Keratinocyte (primary cell): Measurements from ENCODE around the gene MPV17L2. TPM values are rescaled to one million over a fixed set of nuclear protein-coding genes. Genes with fewer than 3 reads are reported as not detected.

ENCODE experiments used
- DNase-seq: peaks from one replicate; pipeline ENCODE4 v3.0.0-alpha.2; 2011; ENCODE audit warnings: low read depth, missing footprints, low spot score
- FAIRE-seq: peaks from 2 replicates; lab custom pipeline; 2011; peaks lifted over from hg19 to GRCh38; lab: Jason Lieb, UNC
- H2AFZ ChIP-seq: 2 replicates; pipeline ENCODE4 v1.6.0; 2012; ENCODE audit warnings: low read length, control low read depth, inconsistent platforms; ENCODE audit not compliant: control insufficient read depth
- H3K27ac ChIP-seq: 2 replicates; pipeline ENCODE4 v1.5.1; 2011; ENCODE audit warnings: low read length; ENCODE audit not compliant: control insufficient read depth, insufficient read depth
- H3K27me3 ChIP-seq: 3 replicates; pipeline ENCODE4 v1.6.0; 2011; ENCODE audit warnings: low read length; ENCODE audit not compliant: control insufficient read depth, insufficient read depth; ENCODE audit errors: extremely low read depth
- H3K36me3 ChIP-seq, 2 experiments: 2 replicates in 1 of 2; 3 replicates in 1 of 2; pipeline ENCODE4 v1.5.1; 2011; ENCODE audit warnings: low read length in 2 of 2, mild to moderate bottlenecking in 1 of 2; ENCODE audit not compliant: control insufficient read depth in 2 of 2, insufficient read depth in 2 of 2; ENCODE audit errors: extremely low read depth in 1 of 2
- H3K4me1 ChIP-seq: 3 replicates; pipeline ENCODE4 v1.5.1; 2011; ENCODE audit warnings: low read length; ENCODE audit not compliant: control insufficient read depth, insufficient read depth; ENCODE audit errors: extremely low read depth
- H3K4me2 ChIP-seq: 3 replicates; pipeline ENCODE4 v1.6.0; 2011; ENCODE audit warnings: low read depth, low read length; ENCODE audit not compliant: control insufficient read depth, insufficient read depth; ENCODE audit errors: extremely low read depth
- H3K4me3 ChIP-seq, 3 experiments: fragments of 200-600 bp in 1 of 3; sonication (generic) in 1 of 3; 2 replicates in 2 of 3; 3 replicates in 1 of 3; pipeline ENCODE4 v1.5.1; 2011 to 2016; ENCODE audit warnings: low read length in 3 of 3, mild to moderate bottlenecking in 3 of 3, control low read depth in 2 of 3, inconsistent platforms in 1 of 3, low read depth in 1 of 3, mixed read lengths in 1 of 3, mixed run types in 1 of 3, moderate library complexity in 1 of 3; ENCODE audit not compliant: control insufficient read depth in 2 of 3, insufficient read depth in 2 of 3; ENCODE audit errors: extremely low read depth in 1 of 3
- H3K79me2 ChIP-seq: 2 replicates; pipeline ENCODE4 v1.6.0; 2012; ENCODE audit warnings: low read length; ENCODE audit not compliant: control insufficient read depth, insufficient read depth
- H3K9ac ChIP-seq: 3 replicates; pipeline ENCODE4 v1.6.0; 2011; ENCODE audit warnings: low read length; ENCODE audit not compliant: control insufficient read depth, insufficient read depth; ENCODE audit errors: extremely low read depth
- H3K9me1 ChIP-seq: 3 replicates; pipeline ENCODE4 v1.6.0; 2011; ENCODE audit warnings: low read length; ENCODE audit not compliant: control insufficient read depth, insufficient read depth; ENCODE audit errors: extremely low read depth
- H3K9me3 ChIP-seq: 2 replicates; pipeline ENCODE4 v1.5.1; 2012; ENCODE audit warnings: low read depth, low read length; ENCODE audit not compliant: control insufficient read depth
- H4K20me1 ChIP-seq: 3 replicates; pipeline ENCODE4 v1.6.0; 2011; ENCODE audit warnings: low read length; ENCODE audit not compliant: control insufficient read depth, insufficient read depth; ENCODE audit errors: extremely low read depth
- CTCF ChIP-seq, 3 experiments: IDR thresholded peaks in 1 of 3; conservative IDR thresholded peaks in 1 of 3; optimal IDR thresholded peaks in 1 of 3; 2 replicates in 2 of 3; 3 replicates in 1 of 3; pipeline versions ENCODE3 to v1.5.1; 2011; ENCODE audit warnings: low read length in 3 of 3, mild to moderate bottlenecking in 3 of 3, moderate library complexity in 2 of 3, control low read depth in 1 of 3, inconsistent platforms in 1 of 3; ENCODE audit not compliant: insufficient read depth in 2 of 3; ENCODE audit errors: extremely low read depth in 1 of 3
- EZH2 ChIP-seq: IDR thresholded peaks from one replicate; pipeline ENCODE4 v1.6.1; 2012; ENCODE audit warnings: inconsistent platforms, mild to moderate bottlenecking, low read length, moderate library complexity
- dilution Hi-C: fragments of 300-500 bp; cut with MboI; formaldehyde crosslinking; loops from one replicate; pipeline ENCODE4 v1.7.0; 2020; ENCODE audit warnings: low sequenced_read_pairs; ENCODE audit not compliant: extremely low pct_ligation_motif_present
- polyA plus RNA-seq, 5 experiments: library from polyadenylated mRNA; depleted of rRNA in 3 of 5; stranded (reverse) in 3 of 5; stranded (forward) in 1 of 5; unstranded in 1 of 5; fragments of >200 nt; gene quantifications; 1 replicate in 1 of 5; 2 replicates in 3 of 5; 3 replicates in 1 of 5; pipeline versions ENCODE4 v1.2.1 to v1.2.3, GENCODE V29; 2011 to 2012; ENCODE audit warnings: missing spikeins in 2 of 5, low read depth in 1 of 5, low replicate concordance in 1 of 5

The MPV17L2 gene
- polyA plus RNA-seq, 1 donor (not counting 4 experiments of a cell fraction or from before 2014, with no cell fraction given), result 26.3 TPM

GRCh38 chr19:18176367-18177310 is 16.4 kb upstream of the MPV17L2 start:
- TF ChIP-seq EZH2 (no peak), CTCF (optimal IDR thresholded peaks at IDR 0.05 in 1 of 3, IDR thresholded peaks at IDR 0.05 in 1 of 3, conservative IDR thresholded peaks at IDR 0.05 in 1 of 3; ENCODE audit: extremely low read depth in 1 of 3, insufficient read depth in 2 of 3, low read length in 3 of 3) (no peak)
- H3K9ac ChIP-seq, result no peak overlapping the region
- no peaks in the 10 kb centered on the region for H3K9me3 ChIP-seq
- DNase-seq (no peak), FAIRE-seq (no peak)
- peaks cover 9% of the 10 kb centered on the region for H3K4me1 ChIP-seq
- peaks cover 4% of the 10 kb centered on the region for H4K20me1 ChIP-seq
- no peaks in the 10 kb centered on the region for H3K9me1 ChIP-seq
- no peak overlapping the region for H3K27ac ChIP-seq
- no peaks in the 10 kb centered on the region for H3K27me3 ChIP-seq
- no peak overlapping the region for H3K4me2 ChIP-seq
- no peak overlapping the region for H2AFZ ChIP-seq
- no peaks in the 10 kb centered on the region for H3K36me3 ChIP-seq
- dilution Hi-C loops, result no loop called here
- no peak overlapping the region for H3K4me3 ChIP-seq
- no peaks in the 10 kb centered on the region for H3K79me2 ChIP-seq

GRCh38 chr19:18179957-18180356 is 13.1 kb upstream of the MPV17L2 start:
- no peak overlapping the region for H3K9ac ChIP-seq
- no peak overlapping the region for H3K4me3 ChIP-seq
- no peak overlapping the region for H3K4me2 ChIP-seq
- no peaks in the 10 kb centered on the region for H3K9me1 ChIP-seq
- H3K36me3 ChIP-seq, result no peaks in the 10 kb centered on the region
- TF ChIP-seq EZH2 (no peak), CTCF (optimal IDR thresholded peaks at IDR 0.05 in 1 of 3, IDR thresholded peaks at IDR 0.05 in 1 of 3, conservative IDR thresholded peaks at IDR 0.05 in 1 of 3; ENCODE audit: extremely low read depth in 1 of 3, insufficient read depth in 2 of 3, low read length in 3 of 3) (no peak)
- FAIRE-seq (no peak), DNase-seq (no peak)
- no peaks in the 10 kb centered on the region for H4K20me1 ChIP-seq
- no peaks in the 10 kb centered on the region for H3K4me1 ChIP-seq
- H2AFZ ChIP-seq, result no peak overlapping the region
- dilution Hi-C loops, result no loop called here
- no peak overlapping the region for H3K27ac ChIP-seq
- H3K27me3 ChIP-seq, result no peaks in the 10 kb centered on the region
- no peaks in the 10 kb centered on the region for H3K9me3 ChIP-seq
- H3K79me2 ChIP-seq, result no peaks in the 10 kb centered on the region
